Activated CD4-positive, alpha-beta T cell treated with anti-CD3 and anti-CD28 coated beads, Interleukin-2, amount 10 ng/mL, durations not matched to agents 24 days and 14 days (primary cell): ENCODE measurements around the gene NUBP2. TPM values are rescaled to one million over a fixed set of nuclear protein-coding genes. Genes with fewer than 3 reads are reported as not detected.

Source experiments
- DNase-seq: peaks from one replicate; pipeline ENCODE4 v3.0.0; 2022
- H3K27ac Mint-ChIP-seq: one replicate; pipeline ENCODE4 v1.8.0; 2022; ENCODE audit warnings: mild to moderate bottlenecking, mixed read lengths
- H3K27me3 Mint-ChIP-seq: one replicate; pipeline ENCODE4 v1.8.0; 2022; ENCODE audit warnings: mixed read lengths
- H3K36me3 Mint-ChIP-seq: one replicate; pipeline ENCODE4 v1.8.0; 2022; ENCODE audit warnings: low read depth, mild to moderate bottlenecking, mixed read lengths
- H3K4me1 Mint-ChIP-seq: one replicate; pipeline ENCODE4 v1.8.0; 2021; ENCODE audit warnings: mixed read lengths
- H3K4me3 Mint-ChIP-seq: one replicate; pipeline ENCODE4 v1.8.0; 2022; ENCODE audit warnings: mild to moderate bottlenecking, moderate library complexity, mixed read lengths
- H3K9me3 Mint-ChIP-seq: one replicate; pipeline ENCODE4 v1.8.0; 2021; ENCODE audit warnings: mixed read lengths
- intact Hi-C: fragments of 100-400 bp; cut with micrococcal nuclease; formaldehyde crosslinking; loops from one replicate; pipeline ENCODE4 v1.15.1; 2023
- total RNA-seq: library from RNA; stranded (reverse); gene quantifications from 2 replicates; pipeline ENCODE4 v1.2.3, GENCODE V29; 2022

Gene NUBP2
- total RNA-seq, 1 donor from 2014 or later = 81.1 TPM

GRCh38 chr16:1779234-1779701, 3.5 kb upstream of the NUBP2 start:
- no peaks in the 10 kb centered on the region for H3K9me3 Mint-ChIP-seq
- peaks cover 2% of the 10 kb centered on the region for H3K27me3 Mint-ChIP-seq
- DNase-seq = no peak
- peaks cover 9% of the 10 kb centered on the region for H3K4me1 Mint-ChIP-seq
- peaks cover 8% of the 10 kb centered on the region for H3K36me3 Mint-ChIP-seq
- intact Hi-C loops = no loop called here
- H3K27ac Mint-ChIP-seq = no peak overlapping the region
- no peak overlapping the region for H3K4me3 Mint-ChIP-seq

- no peak overlapping the region for H3K27ac Mint-ChIP-seq
- intact Hi-C loops = no loop called here
Observed at GRCh38 chr16:1779741-1780676, 2.8 kb upstream of the NUBP2 start.

GRCh38 chr16:1780677-1781072, 2.1 kb upstream of the NUBP2 start:
- intact Hi-C loops = no loop called here
- Mint-ChIP-seq H3K4me1 (peaks cover 9% of the 10 kb centered on the region), H3K27me3 (peaks cover 2% of the 10 kb centered on the region), H3K9me3 (no peaks in the 10 kb centered on the region), H3K36me3 (peaks cover 10% of the 10 kb centered on the region), H3K27ac (no peak overlapping the region), H3K4me3 (peak overlapping the region; percentile 34)
- no peak for DNase-seq

More at GRCh38 chr16:1779741-1780676, 2.8 kb upstream of the NUBP2 start:
- Mint-ChIP-seq H3K9me3 (no peaks in the 10 kb centered on the region), H3K27me3 (peaks cover 2% of the 10 kb centered on the region), H3K4me3 (peak overlapping the region; percentile 34), H3K4me1 (peaks cover 9% of the 10 kb centered on the region), H3K36me3 (peaks cover 9% of the 10 kb centered on the region)
- no peak for DNase-seq

- Mint-ChIP-seq H3K9me3 (no peaks in the 10 kb centered on the region), H3K27ac (peak overlapping the region; percentile 72)
- intact Hi-C loops = no loop called here
Observed at GRCh38 chr16:1781254-1781653, 1.5 kb upstream of the NUBP2 start.

GRCh38 chr16:1781758-1782407, 877 bp upstream of the NUBP2 start:
- DNase-seq = peak; percentile 83
- H3K27ac Mint-ChIP-seq = peak overlapping the region; percentile 72
- H3K36me3 Mint-ChIP-seq = peaks cover 10% of the 10 kb centered on the region
- intact Hi-C loops = loop anchor here (1.0 to 2.0 kb wide), 3 partner anchors 9 to 373 kb away; partner anchors contain the start of genes FAHD1, HAGH, MRPS34 and TRAF7
- H3K4me3 Mint-ChIP-seq = peak overlapping the region; percentile 93
- H3K9me3 Mint-ChIP-seq = no peaks in the 10 kb centered on the region
- H3K4me1 Mint-ChIP-seq = peaks cover 9% of the 10 kb centered on the region
- H3K27me3 Mint-ChIP-seq = peaks cover 2% of the 10 kb centered on the region

More at GRCh38 chr16:1781254-1781653, 1.5 kb upstream of the NUBP2 start:
- Mint-ChIP-seq H3K27me3 (peaks cover 2% of the 10 kb centered on the region), H3K4me3 (peak overlapping the region; percentile 85), H3K4me1 (peaks cover 9% of the 10 kb centered on the region), H3K36me3 (peaks cover 10% of the 10 kb centered on the region)
- DNase-seq = no peak

GRCh38 chr16:1784977-1785845, 2.5 kb downstream of the NUBP2 start:
- Mint-ChIP-seq H3K27me3 (peaks cover 2% of the 10 kb centered on the region), H3K9me3 (no peaks in the 10 kb centered on the region), H3K4me1 (peaks cover 9% of the 10 kb centered on the region), H3K27ac (no peak overlapping the region), H3K36me3 (peaks cover 14% of the 10 kb centered on the region), H3K4me3 (peak overlapping the region; percentile 34)
- DNase-seq = peak; percentile 57
- intact Hi-C loops = no loop called here

GRCh38 chr16:1785846-1786170, 3.0 kb downstream of the NUBP2 start:
- intact Hi-C loops = no loop called here
- Mint-ChIP-seq H3K27ac (no peak overlapping the region), H3K27me3 (peaks cover 2% of the 10 kb centered on the region), H3K4me1 (peaks cover 9% of the 10 kb centered on the region), H3K36me3 (peaks cover 14% of the 10 kb centered on the region), H3K9me3 (no peaks in the 10 kb centered on the region), H3K4me3 (no peak overlapping the region)
- no peak for DNase-seq

- Mint-ChIP-seq H3K27ac (no peak overlapping the region), H3K27me3 (peaks cover 2% of the 10 kb centered on the region), H3K9me3 (no peaks in the 10 kb centered on the region), H3K4me1 (peaks cover 5% of the 10 kb centered on the region), H3K4me3 (no peak overlapping the region), H3K36me3 (peaks cover 14% of the 10 kb centered on the region)
- DNase-seq = peak; percentile 57
- intact Hi-C loops = no loop called here
Observed at GRCh38 chr16:1786242-1787055, 3.7 kb downstream of the NUBP2 start.

GRCh38 chr16:1787056-1787321, 4.2 kb downstream of the NUBP2 start:
- intact Hi-C loops = no loop called here
- H3K4me1 Mint-ChIP-seq = peaks cover 1% of the 10 kb centered on the region

GRCh38 chr16:1787322-1788094, 4.7 kb downstream of the NUBP2 start:
- DNase-seq = peak; percentile 55
- H3K27ac Mint-ChIP-seq = no peak overlapping the region
- intact Hi-C loops = no loop called here
- peaks cover 2% of the 10 kb centered on the region for H3K27me3 Mint-ChIP-seq
- H3K36me3 Mint-ChIP-seq = peaks cover 10% of the 10 kb centered on the region
- H3K4me3 Mint-ChIP-seq = no peak overlapping the region
- H3K9me3 Mint-ChIP-seq = no peaks in the 10 kb centered on the region
- H3K4me1 Mint-ChIP-seq = peaks cover 1% of the 10 kb centered on the region

More at GRCh38 chr16:1787056-1787321, 4.2 kb downstream of the NUBP2 start:
- DNase-seq = no peak
- no peaks in the 10 kb centered on the region for H3K9me3 Mint-ChIP-seq
- no peak overlapping the region for H3K27ac Mint-ChIP-seq
- no peak overlapping the region for H3K4me3 Mint-ChIP-seq
- peaks cover 10% of the 10 kb centered on the region for H3K36me3 Mint-ChIP-seq
- peaks cover 2% of the 10 kb centered on the region for H3K27me3 Mint-ChIP-seq

GRCh38 chr16:1788095-1788707, 5.4 kb downstream of the NUBP2 start:
- no peaks in the 10 kb centered on the region for H3K27me3 Mint-ChIP-seq

GRCh38 chr16:1788708-1789100, 5.9 kb downstream of the NUBP2 start:
- H3K9me3 Mint-ChIP-seq = no peaks in the 10 kb centered on the region
- H3K36me3 Mint-ChIP-seq = peaks cover 10% of the 10 kb centered on the region
- no peak overlapping the region for H3K4me3 Mint-ChIP-seq
- DNase-seq = no peak
- no peak overlapping the region for H3K27ac Mint-ChIP-seq
- no peaks in the 10 kb centered on the region for H3K27me3 Mint-ChIP-seq
- intact Hi-C loops = no loop called here
- peaks cover 1% of the 10 kb centered on the region for H3K4me1 Mint-ChIP-seq

More at GRCh38 chr16:1788095-1788707, 5.4 kb downstream of the NUBP2 start:
- no peak overlapping the region for H3K27ac Mint-ChIP-seq
- H3K9me3 Mint-ChIP-seq = no peaks in the 10 kb centered on the region
- no peak overlapping the region for H3K4me3 Mint-ChIP-seq
- peaks cover 1% of the 10 kb centered on the region for H3K4me1 Mint-ChIP-seq
- peaks cover 10% of the 10 kb centered on the region for H3K36me3 Mint-ChIP-seq
- intact Hi-C loops = no loop called here
- no peak for DNase-seq
